HEK293T (cell line): ENCODE measurements around the gene ADCY6.

Experiments
- ARNT ChIP-seq: fragments of 450-650 bp; IDR thresholded peaks from 2 replicates; pipeline ENCODE4 v1.6.1; 2017; ENCODE audit warnings: mild to moderate bottlenecking
- BHLHE40 ChIP-seq: fragments of 450-650 bp; IDR thresholded peaks from 2 replicates; pipeline ENCODE4 v1.6.1; 2016; ENCODE audit warnings: mild to moderate bottlenecking, moderate library complexity, borderline replicate concordance
- CTBP1 ChIP-seq: fragments of 450-650 bp; IDR thresholded peaks from 2 replicates; pipeline ENCODE4 v1.6.1; 2016; ENCODE audit warnings: borderline replicate concordance
- ELF4 ChIP-seq: fragments of 450-650 bp; IDR thresholded peaks from 2 replicates; pipeline ENCODE4 v1.6.1; 2017; ENCODE audit warnings: antibody characterized with exemption
- FOXA1 ChIP-seq: fragments of 450-650 bp; IDR thresholded peaks from 2 replicates; pipeline ENCODE4 v1.6.1; 2016; ENCODE audit warnings: mild to moderate bottlenecking
- FOXK2 ChIP-seq: fragments of 450-650 bp; IDR thresholded peaks from 2 replicates; pipeline ENCODE4 v1.6.1; 2016; ENCODE audit warnings: mild to moderate bottlenecking
- HDGF ChIP-seq: fragments of 450-650 bp; IDR thresholded peaks from 2 replicates; pipeline ENCODE4 v1.6.1; 2017; ENCODE audit warnings: antibody characterized with exemption, borderline replicate concordance
- SP1 ChIP-seq: fragments of 450-650 bp; IDR thresholded peaks from 2 replicates; pipeline ENCODE4 v1.6.1; 2017
- SUZ12 ChIP-seq: fragments of 450-650 bp; IDR thresholded peaks from 2 replicates; pipeline ENCODE4 v1.6.1; 2016; ENCODE audit warnings: mild to moderate bottlenecking
- TARDBP ChIP-seq: fragments of 450-650 bp; IDR thresholded peaks from 2 replicates; pipeline ENCODE4 v1.6.1; 2016

DNA sequence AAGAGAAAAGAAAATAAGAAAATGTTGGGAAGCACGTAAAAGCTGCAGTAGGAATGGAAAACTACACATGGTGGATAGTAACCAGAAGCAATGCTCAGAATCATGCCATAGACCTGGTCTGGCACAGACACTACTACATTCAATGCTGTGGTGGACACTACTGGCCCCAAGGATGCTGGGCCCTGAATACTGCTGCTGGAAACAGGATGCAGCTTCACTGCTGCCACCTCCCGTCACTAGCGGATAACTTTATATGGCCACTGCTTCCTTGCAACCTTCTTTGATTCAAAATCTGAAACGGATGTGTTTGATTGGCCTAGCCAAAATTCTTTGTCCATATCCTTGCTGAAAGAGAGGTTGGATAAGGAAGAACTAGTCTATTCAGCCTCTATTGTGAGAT is 30.7 kb downstream of the ADCY6 start:
- TF ChIP-seq ELF4 (no peak), SP1 (no peak), HDGF (no peak), ARNT (no peak), FOXA1 (no peak), BHLHE40 (no peak), TARDBP (no peak), CTBP1 (no peak), FOXK2 (no peak), SUZ12 (no peak)
